Psoas muscle (tissue), 8 donors: Measurements from ENCODE around the gene CSAD. TPM values are rescaled to one million over a fixed set of nuclear protein-coding genes. Genes with fewer than 3 reads are reported as not detected.
A peak's percentile ranks its signal among the peaks of the same experiment; 100 is the strongest.

Source experiments
- ATAC-seq, 4 donors: fragments of 200-7000 bp; cut with Tn5 transposase; one replicate each; pipeline ENCODE4 v1.9.1; 2020; ENCODE audit warnings: moderate library complexity in 3 of 4, mild to moderate bottlenecking in 2 of 4
- DNase-seq, 2 donors: peaks; one replicate each; pipeline ENCODE4 v3.0.0-alpha.2; 2020
- H3K27ac ChIP-seq: fragments of 200-600 bp; one replicate; pipeline ENCODE4 v1.8.0; 2022
- H3K27me3 ChIP-seq, 3 donors: fragments of 200-600 bp in 1 of 3; one replicate each; pipeline versions ENCODE4 v1.6.1 to v1.8.0; 2013 to 2022; ENCODE audit warnings: low read length in 2 of 3, mild to moderate bottlenecking in 2 of 3, moderate library complexity in 1 of 3; ENCODE audit not compliant: insufficient read depth in 3 of 3
- H3K36me3 ChIP-seq, 2 donors: fragments of 200-600 bp in 1 of 2; one replicate each; pipeline versions ENCODE4 v1.6.1 to v1.8.0; 2013 to 2022; ENCODE audit warnings: low read depth in 1 of 2, mild to moderate bottlenecking in 1 of 2, moderate library complexity in 1 of 2; ENCODE audit not compliant: insufficient read depth in 1 of 2
- H3K4me1 ChIP-seq: fragments of 200-600 bp; one replicate; pipeline ENCODE4 v1.8.0; 2022
- H3K4me3 ChIP-seq: fragments of 200-600 bp; one replicate; pipeline ENCODE4 v1.8.0; 2022; ENCODE audit warnings: mild to moderate bottlenecking
- H3K9me3 ChIP-seq: fragments of 200-600 bp; one replicate; pipeline ENCODE4 v1.8.0; 2022
- CTCF ChIP-seq: fragments of 200-600 bp; IDR thresholded peaks from one replicate; pipeline ENCODE4 v1.8.0; 2022; ENCODE audit warnings: antibody characterized with exemption
- WGBS, 3 donors: extraction: QIAGEN DNeasy Blood & Tissue Kit; methylation state at CpG; one replicate each; pipeline versions ENCODE4 v1.1.6 to v1.1.7; 2013; 5-methylcytosine and 5-hydroxymethylcytosine counted together
- intact Hi-C, 2 donors: fragments of 100-400 bp; cut with DNase I; formaldehyde crosslinking; loops; one replicate each; pipeline versions ENCODE4 v1.11.0 to v1.14.2; 2022
- polyA plus RNA-seq, 3 donors: library from polyadenylated mRNA; stranded (reverse); fragments of 200-250 nt; gene quantifications; one replicate each; pipeline ENCODE4 v1.2.3, GENCODE V29; 2013
- total RNA-seq, 4 donors: library from RNA; stranded (reverse); fragmentation: NEBNext Ultra II Directional in 2 of 4; extraction: Animal tissue kit (Norgen Biotek cat#: 25700) in 2 of 4; gene quantifications; one replicate each; pipeline versions ENCODE4 v1.2.1 to v1.2.4, GENCODE V29; 2021 to 2023
- donor health status: healthy with polysubstance abuse.
- donor health status: DM: no; HTN: no; CAD: no; lungs with moderate emphysema.
- donor health status: Bipolar disorder and iron deficiency.
- donor health status: healthy.
- donor health status: DM: yes; HTN: yes; CAD: no.
- donor health status: DM: no; HTN: no; CAD: no.
- donor health status: DM: no; HTN: no; CAD: no.
- donor health status: DM: yes; HTN: yes; CAD: no.

Gene CSAD
- total and polyA plus RNA-seq, 7 donors, result 3.9 to 7.8 (median 6.3) TPM

DNA sequence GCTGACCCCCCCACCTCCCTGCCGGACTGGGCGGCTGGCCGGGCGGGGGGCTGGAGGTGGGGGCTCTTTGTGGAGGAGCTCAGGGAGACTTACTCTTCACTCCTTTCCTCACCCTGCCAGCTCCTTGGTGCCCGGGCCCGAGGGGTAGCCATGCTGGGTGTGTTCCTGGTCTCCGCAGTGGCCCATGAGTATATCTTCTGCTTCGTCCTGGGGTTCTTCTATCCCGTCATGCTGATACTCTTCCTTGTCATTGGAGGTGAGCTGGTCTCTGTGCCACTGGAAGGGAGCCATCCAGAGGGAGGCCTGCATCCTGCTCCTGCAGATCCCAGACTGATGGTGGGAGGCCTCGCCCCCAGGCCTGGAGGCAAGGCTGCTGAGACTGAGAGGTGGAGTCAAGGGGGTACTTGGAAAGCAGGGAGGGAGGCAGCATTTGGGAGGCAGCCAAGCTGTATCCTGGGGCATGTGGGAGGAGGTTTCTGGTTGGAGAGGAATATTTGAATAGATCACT is 57.7 kb downstream of the CSAD start:
- WGBS, 3 donors, result 89 to 92% (median 90%) methylated on average over 8 to 10 of the region's 10 CpGs
- Histone ChIP-seq H3K27me3 (no peaks in the 10 kb centered on the region), H3K4me1 (no peaks in the 10 kb centered on the region), H3K4me3 (no peak overlapping the region), H3K36me3 (no peaks in the 10 kb centered on the region), H3K27ac (no peak overlapping the region), H3K9me3 (no peaks in the 10 kb centered on the region)
- ATAC-seq, result no peak
- no peak for DNase-seq
- intact Hi-C loops, result no loop called here
- TF ChIP-seq CTCF, result no peak

DNA sequence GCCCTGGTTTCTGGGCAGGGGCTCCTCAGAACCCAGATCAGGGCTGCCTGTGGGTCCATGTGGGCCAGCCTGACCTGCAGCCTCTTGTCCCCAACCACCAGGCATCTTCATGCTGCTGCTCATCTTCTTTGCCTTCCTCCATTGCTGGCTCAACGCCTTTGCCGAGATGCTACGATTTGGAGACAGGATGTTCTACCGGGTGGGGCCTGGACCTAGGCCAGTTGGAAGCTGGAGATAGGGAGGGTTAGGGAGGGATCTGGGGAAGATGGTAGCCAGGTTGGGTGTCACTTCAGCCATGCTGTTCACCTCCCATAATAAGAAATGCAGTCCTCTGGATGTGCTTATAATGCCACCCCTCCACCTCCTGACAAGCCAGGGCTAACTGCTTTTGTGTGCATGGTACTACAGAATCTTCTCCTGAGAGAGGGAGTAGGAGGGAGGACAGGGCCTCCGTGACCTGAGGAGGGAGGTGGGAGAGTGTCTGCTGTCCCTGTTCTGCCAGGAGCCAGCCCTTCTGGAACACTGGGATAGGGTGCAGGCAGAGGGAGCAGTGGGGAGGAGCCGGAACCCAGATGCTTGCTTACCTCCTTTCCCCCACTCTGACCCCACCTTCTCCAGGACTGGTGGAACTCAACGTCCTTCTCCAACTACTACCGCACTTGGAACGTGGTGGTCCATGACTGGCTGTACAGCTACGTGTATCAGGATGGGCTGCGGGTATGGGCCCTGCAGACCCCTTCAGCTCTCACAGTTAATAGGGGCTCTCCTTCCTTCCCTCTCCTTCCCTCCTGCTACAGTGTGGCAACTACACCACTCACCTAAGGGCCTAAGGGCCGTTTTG is 59.8 kb downstream of the CSAD start:
- peaks cover 5% of the 10 kb centered on the region for H3K4me1 ChIP-seq
- intact Hi-C loops, result no loop called here
- no peaks in the 10 kb centered on the region for H3K27me3 ChIP-seq
- H3K36me3 ChIP-seq, result no peaks in the 10 kb centered on the region
- ATAC-seq (no peak), DNase-seq (no peak)
- no peak for TF ChIP-seq CTCF
- 71 to 75% (median 72%) methylated on average over 12 of the region's 12 CpGs for WGBS, 3 donors
- no peak overlapping the region for H3K27ac ChIP-seq
- H3K4me3 ChIP-seq, result no peak overlapping the region
- H3K9me3 ChIP-seq, result no peaks in the 10 kb centered on the region

DNA sequence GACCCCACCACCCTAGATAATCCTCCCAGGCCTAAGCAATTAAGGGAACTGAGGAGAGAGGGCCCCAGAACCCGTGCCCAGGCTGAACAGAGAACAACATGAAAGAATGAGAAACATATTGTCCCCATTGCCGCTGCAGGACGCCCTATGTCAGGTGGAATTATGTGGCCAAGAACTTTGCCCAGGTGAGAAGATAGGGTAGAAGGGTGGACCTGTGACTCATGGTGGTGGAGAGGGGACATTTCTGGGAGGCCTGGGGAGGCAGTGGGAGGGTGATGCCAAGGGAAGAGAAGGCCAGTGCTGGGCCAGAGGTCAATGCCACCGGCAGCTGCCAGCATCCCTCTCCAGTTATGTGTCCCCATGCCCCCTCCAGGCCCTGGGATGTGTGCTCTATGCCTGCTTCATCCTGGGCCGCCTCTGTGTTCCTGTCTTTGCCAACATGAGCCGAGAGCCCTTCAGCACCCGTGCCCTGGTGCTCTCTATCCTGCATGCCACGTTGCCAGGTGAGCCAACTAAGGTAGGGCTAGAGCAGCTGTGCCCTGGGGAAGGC is 61.9 kb downstream of the CSAD start:
- H3K9me3 ChIP-seq, result no peaks in the 10 kb centered on the region
- H3K27ac ChIP-seq, result no peak overlapping the region
- no peak overlapping the region for H3K4me3 ChIP-seq
- intact Hi-C loops, result no loop called here
- ATAC-seq (no peak), DNase-seq (no peak)
- no peak for TF ChIP-seq CTCF
- H3K36me3 ChIP-seq, result no peaks in the 10 kb centered on the region
- H3K27me3 ChIP-seq, result no peaks in the 10 kb centered on the region
- H3K4me1 ChIP-seq, result peaks cover 10% of the 10 kb centered on the region
- WGBS, 3 donors, result 78 to 92% (median 87%) methylated on average over 7 to 8 of the region's 8 CpGs

DNA sequence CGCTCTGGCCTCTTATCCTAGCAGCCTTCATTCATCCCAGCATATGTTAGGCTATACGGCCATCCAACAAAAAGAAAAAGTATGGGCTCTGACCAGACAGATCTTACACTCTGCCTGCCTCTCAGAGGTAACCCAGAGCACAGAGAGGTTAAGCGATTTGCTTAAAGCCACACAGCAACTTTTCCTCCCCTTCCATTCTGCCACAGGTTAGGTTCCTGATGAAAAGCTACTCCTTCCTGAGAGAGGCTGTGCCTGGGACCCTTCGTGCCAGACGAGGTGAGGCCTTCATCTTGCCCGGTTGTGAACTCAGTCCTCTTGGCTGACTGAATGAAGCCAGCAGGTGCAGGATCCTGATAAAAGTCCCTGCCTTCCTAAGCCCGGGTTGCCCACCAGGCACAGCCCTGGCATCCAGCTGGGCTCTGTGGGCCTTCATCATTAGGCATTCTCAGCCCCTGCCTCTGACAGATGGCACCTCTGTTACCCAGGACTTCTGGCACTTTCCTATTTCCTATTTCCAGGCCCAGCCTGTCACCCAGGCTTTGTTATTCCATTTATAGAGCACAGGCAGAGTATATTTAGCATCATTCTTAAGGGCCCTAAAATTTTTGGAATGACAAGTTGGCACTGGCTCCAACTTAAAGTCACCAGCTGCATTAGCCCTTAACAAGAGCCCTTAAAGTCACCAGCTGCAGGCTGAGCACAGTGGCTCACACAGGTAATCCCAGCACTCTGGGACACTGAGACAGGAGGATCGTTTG is 64.7 kb downstream of the CSAD start:
- peak overlapping the region; percentile 27 for H3K27ac ChIP-seq
- H3K27me3 ChIP-seq, result no peaks in the 10 kb centered on the region
- intact Hi-C loops, result no loop called here
- no peak for TF ChIP-seq CTCF
- WGBS, 3 donors, result 54 to 60% (median 56%) methylated on average over 8 of the region's 8 CpGs
- DNase-seq (no peak), ATAC-seq (peak; percentile 84 to 92 (median 88))
- H3K4me1 ChIP-seq, result peaks cover 10% of the 10 kb centered on the region
- no peaks in the 10 kb centered on the region for H3K9me3 ChIP-seq
- no peak overlapping the region for H3K4me3 ChIP-seq
- H3K36me3 ChIP-seq, result no peaks in the 10 kb centered on the region
